BLaER1 treated with 17β-estradiol and CSF1 and Interleukin-3, amounts not matched to agents 10 nM and 100 nM (cell line): ENCODE data around the gene SPATA24.

Experiments used
- H3K27ac ChIP-seq, 11 experiments: shearing (Covaris generic); formaldehyde crosslinking; 2 replicates each; pipeline ENCODE4 v1.8.1; 2022
- H3K27me3 ChIP-seq, 11 experiments: shearing (Covaris generic); formaldehyde crosslinking; 2 replicates each; pipeline ENCODE4 v1.8.1; 2022
- H3K36me3 ChIP-seq, 11 experiments: shearing (Covaris generic); formaldehyde crosslinking; 2 replicates each; pipeline ENCODE4 v1.8.1; 2022
- H3K4me1 ChIP-seq, 10 experiments: shearing (Covaris generic); formaldehyde crosslinking; 2 replicates each; pipeline ENCODE4 v1.8.1; 2022
- H3K4me2 ChIP-seq, 11 experiments: shearing (Covaris generic); formaldehyde crosslinking; 2 replicates each; pipeline ENCODE4 v1.8.1; 2022
- H3K4me3 ChIP-seq, 10 experiments: shearing (Covaris generic); formaldehyde crosslinking; 2 replicates each; pipeline ENCODE4 v1.8.1; 2022
- H3K9ac ChIP-seq, 11 experiments: shearing (Covaris generic); formaldehyde crosslinking; 2 replicates each; pipeline ENCODE4 v1.8.1; 2022
- H3K9me3 ChIP-seq, 11 experiments: shearing (Covaris generic); formaldehyde crosslinking; replicated peaks in 1 of 11; 2 replicates each; pipeline ENCODE4 v1.8.1; 2022
- H4K20me1 ChIP-seq, 11 experiments: shearing (Covaris generic); formaldehyde crosslinking; 2 replicates each; pipeline ENCODE4 v1.8.1; 2022
- Cebpa-rat ChIP-seq, 11 experiments: shearing (Covaris generic); IDR thresholded peaks; 2 replicates each; pipeline ENCODE4 v1.8.1; 2022

SPATA24 gene

DNA sequence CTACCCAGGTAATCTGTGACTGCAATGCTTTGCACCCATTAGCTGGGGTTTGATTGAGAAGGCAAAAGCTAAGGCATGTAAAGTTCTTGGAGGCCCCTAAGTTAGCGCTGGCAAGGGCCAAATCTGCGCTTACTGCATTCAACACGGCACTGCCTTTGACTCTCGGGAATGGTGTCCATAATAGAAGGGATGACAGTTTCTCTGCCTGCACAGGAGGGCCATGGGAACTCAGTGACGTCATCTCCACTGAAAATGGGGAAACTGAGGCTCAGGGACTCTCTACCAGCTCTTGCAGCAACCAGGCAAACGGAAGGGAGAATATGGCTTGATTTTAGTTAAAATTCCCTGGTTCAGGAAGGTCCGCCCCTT is 487 bp downstream of the SPATA24 start:
- Histone ChIP-seq H3K9ac (peak overlapping the region; percentile 67 to 81 (median 76)), H3K4me2 (peak overlapping the region; percentile 79 to 99 (median 91)), H3K4me1 (peaks cover 22 to 71% (median 48%) of the 10 kb centered on the region in 10 experiments), H4K20me1 (no peaks in the 10 kb centered on the region), H3K4me3 (peak overlapping the region; percentile 51 to 72 (median 61)), H3K36me3 (0 out of 22 replicates have a peak, but pooled peaks cover 0 to 3% (median 0%) of the 10 kb centered on the region in 11 experiments), H3K27ac (peak overlapping the region; percentile 62 to 85 (median 82)), H3K9me3 (no peaks in the 10 kb centered on the region), H3K27me3 (no peaks in the 10 kb centered on the region)
- TF ChIP-seq Cebpa-rat (IDR thresholded peaks at IDR 0.05): no peak

DNA sequence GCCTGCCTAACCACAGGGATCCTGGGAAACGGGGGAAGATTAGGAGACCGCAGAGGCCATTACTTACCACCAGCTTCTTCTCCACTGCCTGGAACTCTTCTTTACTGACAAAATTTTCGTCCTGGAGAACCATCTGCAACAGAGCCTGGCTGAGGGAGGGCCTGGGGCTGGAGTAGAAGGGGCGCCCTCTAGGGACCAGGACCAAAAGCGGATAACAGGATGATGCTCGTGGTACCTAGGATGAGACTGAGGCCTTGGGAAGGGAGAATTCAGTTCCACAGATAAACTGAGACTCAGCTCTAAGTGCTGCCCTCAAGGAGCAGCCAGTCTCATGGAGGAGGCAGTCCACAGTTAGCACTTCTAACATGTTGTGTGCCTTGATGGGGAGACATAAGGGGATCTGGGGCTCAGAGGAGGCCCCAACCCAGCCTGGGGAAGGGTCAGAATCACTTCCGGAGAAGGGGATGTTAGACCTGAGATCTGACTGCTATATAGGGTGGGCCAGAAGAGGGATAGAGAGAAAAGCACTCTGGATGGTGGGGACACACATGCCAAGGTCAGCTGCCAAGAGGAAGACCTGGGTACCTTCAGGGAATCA is 1.2 kb downstream of the SPATA24 start:
- Histone ChIP-seq H4K20me1 (no peaks in the 10 kb centered on the region; a peak in 1 of 22 replicates), H3K9ac (peak overlapping the region in 9 of 11 experiments; percentile 68 to 81 (median 76); a peak in 10 of 22 replicates), H3K9me3 (no peaks in the 10 kb centered on the region), H3K4me3 (peak overlapping the region in 5 of 10 experiments; percentile 51 to 67 (median 61); a peak in 9 of 20 replicates), H3K27me3 (no peaks in the 10 kb centered on the region), H3K4me1 (peaks cover 28 to 69% (median 47%) of the 10 kb centered on the region in 10 experiments), H3K36me3 (peaks cover 0 to 3% (median 0%) of the 10 kb centered on the region in 11 experiments; a peak in 1 of 22 replicates), H3K27ac (peak overlapping the region in 9 of 11 experiments; percentile 62 to 85 (median 81); a peak in 12 of 22 replicates), H3K4me2 (peak overlapping the region; percentile 79 to 99 (median 91))
- TF ChIP-seq Cebpa-rat (IDR thresholded peaks at IDR 0.05): no peak

- H3K27ac ChIP-seq: no peak overlapping the region
- peaks cover 0 to 8% (median 5%) of the 10 kb centered on the region in 11 experiments; a peak in 11 of 22 replicates for H4K20me1 ChIP-seq
- no peaks in the 10 kb centered on the region for H3K27me3 ChIP-seq
- no peak overlapping the region for H3K4me2 ChIP-seq
- peaks cover 0 to 7% (median 5%) of the 10 kb centered on the region in 11 experiments; a peak in 9 of 22 replicates for H3K36me3 ChIP-seq
- H3K9ac ChIP-seq: no peak overlapping the region
- no peak overlapping the region for H3K4me3 ChIP-seq
- H3K9me3 ChIP-seq: no peaks in the 10 kb centered on the region
- peaks cover 37 to 68% (median 52%) of the 10 kb centered on the region in 10 experiments for H3K4me1 ChIP-seq
- no peak for TF ChIP-seq Cebpa-rat (IDR thresholded peaks at IDR 0.05)
Observed at GRCh38 chr5:139401546-139401945, 2.3 kb downstream of the SPATA24 start.

- Histone ChIP-seq H3K4me1 (peaks cover 52 to 70% (median 63%) of the 10 kb centered on the region in 10 experiments), H3K4me3 (no peak overlapping the region), H3K9me3 (no peaks in the 10 kb centered on the region), H3K9ac (no peak overlapping the region; a peak in 1 of 22 replicates), H3K27me3 (no peaks in the 10 kb centered on the region), H3K4me2 (peak overlapping the region in 5 of 11 experiments; percentile 5 to 35 (median 21); a peak in 6 of 22 replicates), H4K20me1 (peaks cover 0 to 27% (median 24%) of the 10 kb centered on the region in 11 experiments; a peak in 18 of 22 replicates), H3K27ac (peak overlapping the region in 2 of 11 experiments; percentile 17 to 40; a peak in 2 of 22 replicates), H3K36me3 (peaks cover 0 to 27% (median 21%) of the 10 kb centered on the region in 11 experiments; a peak in 15 of 22 replicates)
- no peak for TF ChIP-seq Cebpa-rat (IDR thresholded peaks at IDR 0.05)
Observed at GRCh38 chr5:139399501-139400121, 4.3 kb downstream of the SPATA24 start.

- Histone ChIP-seq H3K9me3 (no peaks in the 10 kb centered on the region), H3K36me3 (peaks cover 0 to 28% (median 23%) of the 10 kb centered on the region in 11 experiments; a peak in 15 of 22 replicates), H3K27ac (0 out of 22 replicates have a peak overlapping the region, but pooled peaks of 1 of the 11 experiments have one; percentile 20), H3K4me2 (peak overlapping the region in 10 of 11 experiments; percentile 15 to 99 (median 93); a peak in 11 of 22 replicates), H3K4me1 (peaks cover 45 to 72% (median 58%) of the 10 kb centered on the region in 10 experiments), H3K4me3 (no peak overlapping the region), H3K27me3 (no peaks in the 10 kb centered on the region), H4K20me1 (peaks cover 0 to 31% (median 28%) of the 10 kb centered on the region in 11 experiments; a peak in 18 of 22 replicates), H3K9ac (no peak overlapping the region)
- no peak for TF ChIP-seq Cebpa-rat (IDR thresholded peaks at IDR 0.05)
Observed at GRCh38 chr5:139397921-139398320, 6.0 kb downstream of the SPATA24 start.

DNA sequence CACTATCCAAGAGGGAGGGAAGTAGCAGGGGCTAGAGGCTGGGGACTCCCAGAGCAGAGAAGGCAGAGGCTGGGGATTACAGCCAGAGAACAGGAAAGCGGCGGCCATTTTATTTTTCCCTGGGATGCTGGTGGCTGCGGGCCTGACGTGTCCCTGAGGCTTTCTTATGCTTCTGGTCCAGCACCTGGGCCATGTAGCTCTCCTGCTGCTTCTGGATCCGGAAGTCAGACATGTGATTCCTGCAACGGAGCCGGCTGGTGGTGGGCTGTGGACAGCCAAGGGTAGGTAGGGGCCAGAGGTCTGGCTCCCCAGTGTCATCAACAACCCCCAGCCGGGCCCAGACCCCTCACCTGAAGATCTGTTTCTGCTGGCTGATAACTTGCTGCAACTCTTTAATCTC is 7.2 kb downstream of the SPATA24 start:
- TF ChIP-seq Cebpa-rat (IDR thresholded peaks at IDR 0.05): no peak
- Histone ChIP-seq H4K20me1 (peaks cover 0 to 31% (median 28%) of the 10 kb centered on the region in 11 experiments; a peak in 18 of 22 replicates), H3K4me1 (peaks cover 40 to 72% (median 52%) of the 10 kb centered on the region in 10 experiments), H3K27ac (peak overlapping the region in 5 of 11 experiments; percentile 8 to 29 (median 19); a peak in 4 of 22 replicates), H3K9me3 (no peaks in the 10 kb centered on the region), H3K36me3 (peaks cover 0 to 28% (median 23%) of the 10 kb centered on the region in 11 experiments; a peak in 15 of 22 replicates), H3K27me3 (no peaks in the 10 kb centered on the region), H3K4me3 (peak overlapping the region in 2 of 10 experiments; percentile 5 to 79; a peak in 1 of 20 replicates), H3K9ac (peak overlapping the region in 2 of 11 experiments; percentile 95 to 96; a peak in 1 of 22 replicates), H3K4me2 (peak overlapping the region; percentile 90 to 99 (median 97))

DNA sequence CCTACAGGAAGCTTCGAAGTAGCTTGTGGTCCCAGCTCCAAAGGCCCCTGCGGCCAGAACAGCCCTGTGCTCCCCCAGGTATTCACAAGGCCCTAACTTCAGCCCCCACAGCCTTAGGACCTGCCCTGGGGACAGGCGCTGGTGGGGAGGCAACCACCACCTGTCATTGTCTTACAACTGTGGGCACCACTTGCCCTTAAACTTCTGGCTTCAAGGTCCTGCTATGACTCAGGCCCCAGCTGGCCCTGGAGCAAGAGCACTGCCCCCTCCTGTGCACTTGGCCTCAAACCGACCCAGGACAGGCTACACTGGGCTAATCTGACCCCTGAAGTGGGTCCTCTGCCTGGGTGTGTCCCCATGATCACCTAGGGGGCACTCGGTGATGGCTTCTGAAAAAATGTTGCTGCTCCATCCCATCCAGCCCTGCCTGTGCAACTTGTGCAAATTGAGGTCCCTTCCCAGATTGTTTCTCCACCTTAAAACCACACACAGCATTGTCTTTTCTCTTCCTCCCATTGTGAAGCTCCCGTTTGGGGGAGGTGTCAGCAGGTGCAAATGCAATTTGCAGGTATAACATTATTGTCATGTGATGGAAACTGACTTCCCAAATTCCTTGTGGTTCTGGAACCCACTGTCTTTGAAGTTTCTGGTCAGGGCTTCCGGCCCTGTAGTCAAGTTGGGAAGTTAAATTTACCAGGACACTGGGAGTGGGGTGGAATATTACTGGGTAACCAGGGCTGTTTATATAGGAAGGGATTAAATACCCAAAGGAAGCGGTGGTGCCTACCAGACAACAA is 7.8 kb downstream of the SPATA24 start:
- H3K27me3 ChIP-seq: no peaks in the 10 kb centered on the region
- H3K9ac ChIP-seq: peak overlapping the region; percentile 6 to 98 (median 95); a peak in 17 of 22 replicates
- H3K9me3 ChIP-seq: no peaks in the 10 kb centered on the region
- peaks cover 45 to 79% (median 58%) of the 10 kb centered on the region in 10 experiments for H3K4me1 ChIP-seq
- peak overlapping the region; percentile 90 to 99 (median 97) for H3K4me2 ChIP-seq
- peak overlapping the region in 5 of 10 experiments; percentile 73 to 86 (median 79); a peak in 8 of 20 replicates for H3K4me3 ChIP-seq
- H3K27ac ChIP-seq: peak overlapping the region in 7 of 11 experiments; percentile 25 to 100 (median 99); a peak in 6 of 22 replicates
- peaks cover 0 to 28% (median 23%) of the 10 kb centered on the region in 11 experiments; a peak in 15 of 22 replicates for H3K36me3 ChIP-seq
- TF ChIP-seq Cebpa-rat (IDR thresholded peaks at IDR 0.05): no peak
- H4K20me1 ChIP-seq: peaks cover 0 to 31% (median 28%) of the 10 kb centered on the region in 11 experiments; a peak in 18 of 22 replicates
